CD4-positive, alpha-beta T cell treated with Interleukin-2 at 100 ng/mL for 4 hours (primary cell): ENCODE data around the gene GAK.

Experiments
- DNase-seq: peaks from one replicate; pipeline ENCODE4 v3.0.0-alpha.2; 2020; ENCODE audit warnings: low spot score

GAK gene

DNA sequence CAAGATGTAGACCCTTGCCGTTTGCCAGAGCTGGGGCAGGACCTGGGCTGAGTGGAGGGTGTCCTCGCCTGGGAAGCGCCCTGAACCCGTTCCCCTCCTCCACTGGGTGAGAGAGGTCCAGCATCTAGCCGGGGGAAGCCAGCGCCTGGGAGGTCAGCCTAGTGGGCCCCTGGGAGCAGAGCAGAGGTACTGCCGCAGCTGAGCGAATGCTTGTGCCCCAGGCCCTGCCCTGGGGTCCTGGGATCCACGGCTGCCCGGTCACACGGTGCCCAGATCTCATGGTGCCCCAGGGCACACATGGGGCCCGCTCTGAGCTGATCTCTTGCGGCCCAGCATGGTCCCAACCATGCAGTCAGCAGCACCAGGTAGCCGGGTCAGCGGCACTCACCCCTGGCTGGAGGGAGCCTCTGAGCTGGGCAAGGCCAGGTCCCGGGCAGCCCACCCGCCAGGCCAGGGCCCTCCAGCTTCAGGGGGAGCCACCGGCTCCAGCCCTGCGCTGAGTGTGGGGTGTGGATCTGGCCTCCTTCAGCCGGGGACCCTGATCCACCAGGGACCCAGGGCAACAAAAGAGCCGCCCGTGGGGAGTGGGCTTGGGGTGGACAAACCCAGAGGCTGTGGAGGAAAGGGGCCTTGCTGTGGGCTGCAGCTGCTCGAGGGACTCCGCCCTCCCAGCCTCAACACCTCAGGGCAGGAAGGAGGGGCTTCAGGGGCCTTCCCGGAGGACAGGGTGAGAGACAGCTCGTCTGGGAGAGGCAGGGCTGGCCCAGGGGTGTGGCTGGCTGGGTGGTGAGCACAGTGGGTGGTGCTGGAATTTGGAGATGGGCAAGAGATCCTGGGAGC is 102.1 kb downstream of the GAK start:
- no peak for DNase-seq

DNA sequence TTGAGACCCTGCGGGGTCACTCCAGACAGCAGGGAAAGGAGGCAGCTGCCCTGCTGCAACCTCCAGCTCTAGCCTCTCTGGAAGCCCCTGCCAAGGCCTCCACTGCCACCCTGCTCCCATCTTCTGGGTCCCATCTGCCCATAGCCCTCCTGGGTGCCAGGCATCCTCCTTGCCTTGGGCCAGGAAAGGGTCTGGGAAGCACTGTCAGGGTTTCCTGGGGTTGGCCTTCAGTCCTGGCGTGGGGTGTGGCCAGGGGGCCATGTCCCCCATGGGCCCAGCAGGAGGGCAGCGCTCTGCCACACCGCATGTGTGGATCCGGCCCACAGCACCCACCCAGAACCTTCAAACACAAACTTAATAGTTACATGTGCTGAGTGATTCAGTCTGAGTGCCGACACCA is 102.8 kb downstream of the GAK start:
- no peak for DNase-seq

DNA sequence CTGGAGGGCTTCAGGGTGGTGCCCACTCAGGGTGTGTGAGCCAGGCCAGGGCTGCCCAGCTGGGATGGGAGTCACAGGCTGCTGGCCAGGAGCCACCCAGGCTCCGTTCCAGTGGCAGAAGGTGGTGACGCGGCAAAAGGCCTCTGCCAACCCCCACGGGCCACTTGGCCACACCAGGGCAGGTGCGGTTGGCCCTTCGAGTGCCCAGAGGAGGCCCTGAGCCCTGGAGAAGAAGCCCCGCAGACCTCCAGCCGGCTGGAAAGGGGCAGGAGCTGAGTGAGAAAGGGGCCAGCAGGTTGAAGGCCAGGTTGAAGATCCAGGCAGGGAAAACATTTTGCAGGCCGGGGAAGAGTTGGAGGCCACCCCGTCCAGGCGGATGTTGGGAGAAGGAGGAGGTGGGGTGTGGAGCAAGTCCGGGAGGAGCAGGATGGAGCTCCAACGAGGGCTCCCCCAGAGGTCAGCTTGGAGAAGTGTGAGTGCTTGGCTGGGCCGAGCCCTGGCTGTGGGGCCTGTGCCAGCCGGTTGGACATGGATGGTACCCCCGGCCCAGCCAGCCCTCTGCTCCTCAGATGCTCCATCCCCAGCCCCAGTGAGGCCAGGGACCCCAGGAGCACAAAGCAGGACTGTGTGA is 103.4 kb downstream of the GAK start:
- no peak for DNase-seq

DNA sequence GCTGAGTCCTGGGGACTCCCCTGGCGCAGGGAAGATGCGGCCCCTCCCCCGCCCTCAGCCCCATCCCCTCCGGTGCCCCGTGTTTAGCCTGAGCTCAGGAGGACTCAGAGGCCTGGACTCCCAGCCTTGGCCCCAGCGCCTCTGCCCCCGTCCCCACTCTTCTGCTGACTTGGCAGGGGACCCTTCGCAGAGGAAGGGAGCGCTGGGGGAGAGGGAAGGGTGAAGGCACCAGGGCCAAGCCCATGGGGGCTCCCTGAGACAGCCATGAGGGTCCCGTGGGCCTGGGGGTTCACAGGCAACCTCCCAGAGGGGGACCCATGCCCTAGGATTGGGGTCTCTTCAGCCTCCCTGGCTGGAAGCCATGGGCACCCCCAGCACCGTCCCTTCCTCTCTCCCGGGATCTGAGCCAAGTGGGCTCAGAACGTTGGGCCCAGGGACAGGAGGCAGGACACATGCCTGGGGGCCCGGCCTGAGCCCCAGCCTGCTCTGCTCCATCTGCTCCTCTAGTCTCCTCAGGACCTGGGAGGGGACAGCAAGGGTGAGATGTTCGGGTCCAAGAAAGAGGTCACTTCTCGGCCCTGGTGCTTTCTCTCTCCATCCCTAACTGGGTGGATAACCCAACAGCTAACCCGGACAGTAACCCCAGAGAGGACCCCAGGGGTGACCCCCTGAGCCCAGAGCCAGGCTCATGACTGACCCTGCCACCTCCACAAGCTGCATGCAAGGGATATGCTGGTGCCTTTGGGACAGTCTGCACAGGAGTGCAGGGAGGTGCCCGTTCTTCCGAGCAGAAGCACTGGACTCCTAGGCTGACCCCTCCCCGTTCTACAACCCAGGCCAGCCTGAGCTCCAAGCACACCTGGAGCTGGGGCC is 104.7 kb downstream of the GAK start:
- no peak for DNase-seq

DNA sequence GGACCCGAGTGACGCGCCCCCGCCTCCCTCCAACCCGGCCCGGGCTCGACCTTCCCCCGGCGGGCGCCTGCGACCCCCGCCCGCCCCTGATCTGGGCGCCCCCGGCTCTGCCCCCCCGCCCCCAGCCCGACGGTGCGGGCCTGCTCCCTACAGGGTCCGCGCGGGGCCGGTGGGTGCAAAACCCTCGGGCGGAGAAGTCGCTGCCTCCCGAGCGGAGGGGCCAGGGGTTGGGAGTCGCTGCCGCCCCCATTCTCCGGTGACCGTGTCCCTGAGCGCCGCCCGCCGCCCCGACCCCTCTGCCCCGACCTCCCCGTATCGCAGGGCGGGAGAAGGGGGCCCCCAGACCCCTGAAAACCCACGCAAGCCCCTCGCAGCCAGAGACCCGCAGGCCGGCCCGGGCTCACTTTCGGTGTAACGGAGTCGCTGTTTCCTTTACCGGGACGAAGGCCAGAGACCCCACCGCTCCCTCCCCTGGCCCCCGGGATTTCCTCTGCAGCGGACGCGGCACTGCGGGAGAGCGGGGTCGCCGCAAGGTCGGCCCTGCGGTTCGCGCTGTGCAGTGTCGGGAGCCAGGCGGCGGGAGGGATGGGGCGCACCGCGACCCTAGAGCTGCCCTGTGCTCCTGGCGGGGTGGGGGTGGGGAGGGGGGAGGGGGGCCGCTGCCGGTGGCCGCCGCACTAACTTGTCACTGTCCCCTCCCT is 105.5 kb downstream of the GAK start:
- DNase-seq: no peak

DNA sequence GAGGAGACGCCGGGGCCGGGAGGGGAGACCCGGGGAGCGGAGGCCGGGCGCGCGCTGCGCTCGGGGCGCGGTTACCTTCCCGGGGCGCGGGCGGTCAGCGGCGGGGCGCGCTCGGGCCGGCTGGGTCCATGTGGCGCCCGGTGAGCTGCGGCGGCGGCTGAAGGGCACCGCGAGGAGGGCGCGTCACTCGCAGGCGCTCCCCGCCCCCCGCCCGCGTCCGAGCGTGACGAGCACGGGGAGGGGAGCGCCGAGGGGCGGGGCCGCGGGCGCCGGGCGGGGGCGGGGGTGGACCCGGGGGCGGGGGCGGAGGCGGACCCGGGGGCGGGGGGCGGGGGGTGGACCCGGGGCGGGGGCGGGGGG is 106.2 kb downstream of the GAK start, which contains the start of gene CPLX1:
Gene CPLX1 (minus strand): TSS at position 159 of the 360 bp plus-strand sequence. CDS start 1,607 bp downstream, outside the sequence.
- no peak for DNase-seq

DNA sequence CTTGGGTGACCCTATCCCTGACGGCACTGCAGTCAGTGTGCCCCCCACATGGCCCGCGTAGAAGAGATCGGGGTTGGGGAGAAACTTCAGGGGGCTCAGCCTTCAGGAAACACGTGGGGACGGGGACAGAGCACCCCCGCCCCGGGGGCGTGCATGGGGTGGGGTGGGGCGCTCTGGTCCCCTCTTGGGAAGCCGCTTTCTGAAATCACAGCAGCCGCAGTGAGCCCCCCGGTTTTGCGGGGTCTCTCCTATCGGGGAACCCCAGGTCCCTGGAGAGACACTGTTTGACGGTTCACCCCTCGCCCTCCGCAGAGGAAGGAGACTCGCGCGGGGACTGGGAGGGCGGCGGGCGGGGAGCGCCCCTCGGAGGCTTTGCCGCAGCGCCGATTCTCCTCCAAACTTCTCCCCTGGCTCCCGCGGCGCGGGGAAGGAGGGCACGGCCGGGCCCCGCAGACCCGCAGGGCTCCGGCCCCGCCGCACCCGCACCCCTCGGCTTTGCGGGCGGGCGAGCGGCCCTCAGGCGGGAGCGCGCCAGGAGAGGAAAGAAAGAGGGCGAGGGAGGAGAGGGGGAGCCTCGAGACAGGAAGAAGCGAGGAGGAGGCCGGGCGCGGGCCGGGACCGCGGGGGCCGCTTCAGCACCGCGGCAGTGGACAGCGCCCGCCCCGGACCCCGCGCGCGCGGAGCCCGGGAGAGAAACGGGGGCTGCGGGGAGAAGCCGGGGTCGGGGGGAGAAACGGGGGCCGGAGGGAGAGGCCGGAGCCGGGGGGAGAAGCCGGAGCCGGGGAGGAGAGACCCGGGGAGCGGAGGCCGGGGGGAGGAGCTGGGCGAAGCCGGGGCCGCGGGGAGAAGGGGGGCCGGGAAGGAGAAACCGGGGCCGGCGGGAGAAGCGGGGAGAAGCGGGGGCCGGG is 106.8 kb downstream of the GAK start:
- DNase-seq: no peak

DNA sequence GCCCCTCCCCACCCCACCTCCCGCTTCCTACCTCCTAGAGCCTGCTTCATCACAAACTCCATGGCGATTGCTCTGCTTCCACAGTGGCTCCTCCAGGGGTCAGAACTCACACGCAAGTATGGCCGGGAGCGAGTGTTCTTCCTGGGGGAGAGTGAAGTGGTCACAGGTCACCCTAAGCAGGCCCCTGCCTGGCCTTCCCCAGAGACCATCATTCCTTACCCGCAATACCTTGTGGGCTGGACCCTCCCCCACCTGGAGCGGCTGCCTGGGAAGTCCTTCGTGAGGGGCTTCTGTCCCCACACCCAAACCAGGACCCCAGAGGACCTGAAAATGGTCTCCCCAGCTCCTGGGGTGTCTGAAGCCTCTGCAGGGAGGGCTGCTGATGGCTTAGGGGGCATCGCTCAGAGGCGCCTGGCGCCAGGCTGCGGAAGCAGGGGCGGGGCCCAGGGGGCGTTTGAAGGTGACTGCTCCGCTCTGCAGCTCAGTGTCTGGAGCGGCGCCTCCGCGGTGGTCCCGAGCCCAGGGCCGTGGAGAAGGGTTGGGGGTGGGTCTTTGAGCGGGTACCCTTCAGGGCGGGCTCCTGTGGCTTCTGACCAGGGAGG is 107.6 kb downstream of the GAK start:
- no peak for DNase-seq

DNA sequence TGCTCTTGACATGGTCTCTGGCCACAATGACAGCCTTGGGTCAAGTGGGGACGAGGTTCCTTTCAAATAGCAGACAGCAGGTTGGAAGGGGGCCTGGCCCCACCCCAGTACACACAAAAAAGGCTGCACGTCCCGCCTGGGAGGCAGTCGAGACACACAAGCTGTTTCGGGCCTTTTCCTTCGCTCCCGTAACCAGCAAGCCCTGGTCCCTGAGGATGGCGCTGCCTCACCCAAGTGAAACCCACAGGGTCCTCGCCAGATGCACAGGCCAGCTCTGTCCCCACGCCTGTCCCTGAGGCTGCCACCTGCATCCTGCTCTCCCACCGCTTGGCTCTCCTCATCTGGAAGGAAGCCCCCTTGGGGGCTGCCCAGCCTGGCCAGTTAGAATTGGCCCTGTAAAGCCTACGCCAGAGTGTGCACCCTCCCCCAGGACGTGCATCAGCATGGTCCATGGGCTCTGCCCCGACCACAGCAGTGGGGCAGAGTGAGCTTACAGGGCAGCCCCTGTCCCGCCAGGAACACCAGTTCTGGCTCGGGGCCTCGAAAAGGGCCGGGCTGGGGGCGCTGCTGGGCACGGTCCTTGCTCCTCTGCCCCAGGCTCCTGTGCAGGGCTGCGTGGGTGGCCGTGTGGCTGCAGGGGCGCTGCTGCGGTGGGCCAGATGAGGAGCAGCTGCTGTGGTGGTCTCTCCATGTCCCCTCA is 108.2 kb downstream of the GAK start:
- DNase-seq: no peak

DNA sequence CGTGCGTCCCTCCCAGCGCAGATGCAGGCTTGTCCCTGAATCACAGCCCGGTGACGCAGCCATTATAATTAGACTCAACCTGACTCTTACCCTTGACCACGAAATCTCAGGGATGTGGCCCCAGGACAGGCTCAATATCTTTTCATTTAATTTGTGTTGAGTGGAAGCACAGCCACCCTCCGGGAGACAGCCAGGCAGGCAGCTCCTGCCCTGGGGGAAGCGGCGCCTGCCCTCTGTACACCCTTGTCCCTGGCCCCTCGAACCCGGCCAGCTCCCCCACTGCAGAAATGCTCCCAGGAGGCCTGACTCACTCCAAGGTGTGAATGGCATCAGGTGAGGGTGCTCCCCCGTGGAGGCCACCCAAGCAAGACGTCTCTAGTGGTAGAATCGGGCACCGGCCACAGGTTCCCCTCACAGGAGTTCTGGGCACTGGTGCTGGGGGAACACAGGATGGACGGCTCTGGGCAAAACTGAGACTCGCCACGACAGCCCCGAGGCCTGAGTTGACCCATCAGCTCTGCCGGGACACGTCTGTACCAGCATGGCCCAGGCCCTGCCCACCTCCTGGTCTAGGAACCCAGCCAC is 108.8 kb downstream of the GAK start:
- no peak for DNase-seq

DNA sequence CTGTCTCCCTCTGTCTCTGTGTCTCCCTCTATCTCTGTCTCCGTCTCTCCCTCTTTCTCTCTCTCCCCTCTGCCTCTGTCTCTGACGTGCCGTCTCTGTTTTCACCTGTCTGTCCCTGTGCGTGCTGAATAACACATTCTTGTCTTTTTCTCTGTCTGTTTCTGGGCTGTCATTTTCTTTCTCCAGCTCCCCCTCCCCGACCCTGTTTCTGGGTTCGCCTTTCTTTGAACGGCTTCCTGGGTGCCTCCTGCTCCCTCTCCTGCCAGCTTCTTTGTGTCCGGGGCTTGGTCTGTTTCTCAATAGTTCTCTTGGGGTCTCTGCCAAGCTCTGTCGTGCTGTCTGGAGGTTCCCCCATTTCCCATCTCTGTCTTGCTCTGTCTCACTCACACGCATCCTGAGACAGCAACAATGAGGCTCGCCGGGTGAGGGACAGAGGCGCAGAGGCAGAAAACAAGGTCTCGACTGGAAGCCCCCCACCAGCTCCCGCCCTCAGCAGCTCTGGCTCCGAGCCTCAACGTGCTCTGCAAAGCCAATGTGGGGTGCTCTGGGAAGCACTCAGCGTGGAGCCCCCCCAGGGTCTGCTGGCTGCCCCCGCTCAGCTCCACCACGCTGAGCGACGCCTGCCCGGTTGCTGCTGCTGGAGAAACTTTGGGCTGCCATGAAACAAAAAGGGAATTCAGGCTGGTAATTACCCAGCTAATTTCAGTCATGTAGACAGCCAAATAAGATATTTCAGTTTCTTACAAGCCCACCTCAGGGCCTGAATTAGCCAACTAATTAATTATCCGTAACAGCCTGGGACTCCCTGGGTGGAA is 109.5 kb downstream of the GAK start:
- DNase-seq: no peak

DNA sequence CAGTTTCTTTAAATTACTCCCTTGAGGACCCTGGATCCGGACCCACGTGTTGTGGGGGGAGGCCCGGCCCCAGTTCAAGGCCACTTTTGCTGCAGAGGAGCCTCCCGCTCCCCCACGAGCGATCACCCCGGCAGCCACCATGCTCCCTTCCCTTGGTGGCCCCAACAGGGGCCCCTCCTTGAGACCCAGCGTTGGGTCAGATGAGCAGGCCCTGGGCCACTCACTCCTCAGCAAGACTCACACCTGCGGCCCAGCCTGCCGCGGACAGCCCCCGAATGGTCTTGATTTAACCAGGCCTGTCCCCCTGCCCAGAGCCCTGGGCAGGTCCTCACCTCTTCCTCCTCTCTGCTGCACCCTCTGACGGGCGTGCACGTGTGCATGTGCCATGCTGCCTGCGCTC is 110.5 kb downstream of the GAK start:
- DNase-seq: no peak

DNA sequence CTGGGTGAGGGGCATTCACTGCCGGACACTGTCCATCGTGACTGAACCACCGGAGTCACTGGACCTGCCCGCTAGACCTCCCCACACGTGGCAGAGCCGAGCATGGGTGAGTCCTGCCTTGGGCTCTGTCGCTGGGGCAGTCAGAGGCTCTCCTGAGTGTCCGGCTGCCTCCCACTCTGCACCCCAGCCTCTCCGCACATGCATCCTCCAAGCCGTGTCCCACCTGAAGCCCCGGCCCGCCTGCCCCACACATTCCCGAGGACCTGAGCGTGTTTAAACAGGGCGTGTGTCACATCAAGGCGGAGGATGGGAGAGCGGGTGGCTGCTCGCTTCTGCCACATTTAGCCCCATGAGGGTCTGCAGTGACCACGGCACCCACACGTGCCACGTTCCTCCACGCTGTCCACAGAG is 110.9 kb downstream of the GAK start:
- DNase-seq: no peak

DNA sequence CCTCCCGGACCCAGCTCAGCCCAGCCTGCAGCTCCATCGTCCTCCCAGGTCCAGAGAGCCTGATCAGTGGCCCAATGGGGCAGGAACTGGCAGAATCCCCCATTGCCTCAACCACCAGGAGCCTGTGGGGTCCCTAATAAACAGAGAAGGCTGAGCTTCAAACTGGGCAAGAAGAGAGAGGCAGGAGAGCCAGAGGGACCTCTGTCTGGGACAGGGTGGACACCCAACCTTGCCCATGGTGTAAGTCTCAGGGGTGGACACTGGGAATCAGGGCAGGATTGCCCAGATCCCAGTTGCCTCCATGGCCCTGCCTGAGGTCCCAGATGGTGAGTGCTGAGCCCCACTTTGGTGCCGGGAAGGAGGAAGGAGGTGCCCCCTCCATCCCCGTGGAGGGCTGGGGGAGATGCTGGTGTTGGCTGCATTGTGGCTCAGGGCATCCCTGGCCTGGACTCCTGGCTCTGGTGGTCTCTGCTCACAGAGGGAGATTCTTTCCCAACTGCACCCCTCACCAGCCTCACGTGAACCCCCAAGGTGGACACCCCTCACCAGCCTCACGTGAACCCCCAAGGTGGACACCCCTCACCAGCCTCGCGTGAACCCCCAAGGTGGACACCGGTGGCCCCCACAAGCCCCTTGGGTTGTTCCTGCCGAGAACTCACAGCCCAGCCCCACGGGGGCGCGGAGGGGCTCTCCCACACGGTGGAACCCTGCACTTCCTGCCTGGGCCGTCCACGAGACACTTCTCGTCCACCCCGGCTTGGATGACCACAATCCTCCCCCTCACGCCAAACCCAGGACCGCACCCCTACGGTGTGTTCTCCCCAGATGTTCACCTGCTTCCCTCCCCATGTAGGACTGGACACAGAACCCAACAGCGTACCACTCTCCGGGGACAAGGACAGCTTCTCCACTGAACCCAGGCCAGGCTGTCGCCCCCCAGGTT is 111.6 kb downstream of the GAK start:
- DNase-seq: no peak

DNA sequence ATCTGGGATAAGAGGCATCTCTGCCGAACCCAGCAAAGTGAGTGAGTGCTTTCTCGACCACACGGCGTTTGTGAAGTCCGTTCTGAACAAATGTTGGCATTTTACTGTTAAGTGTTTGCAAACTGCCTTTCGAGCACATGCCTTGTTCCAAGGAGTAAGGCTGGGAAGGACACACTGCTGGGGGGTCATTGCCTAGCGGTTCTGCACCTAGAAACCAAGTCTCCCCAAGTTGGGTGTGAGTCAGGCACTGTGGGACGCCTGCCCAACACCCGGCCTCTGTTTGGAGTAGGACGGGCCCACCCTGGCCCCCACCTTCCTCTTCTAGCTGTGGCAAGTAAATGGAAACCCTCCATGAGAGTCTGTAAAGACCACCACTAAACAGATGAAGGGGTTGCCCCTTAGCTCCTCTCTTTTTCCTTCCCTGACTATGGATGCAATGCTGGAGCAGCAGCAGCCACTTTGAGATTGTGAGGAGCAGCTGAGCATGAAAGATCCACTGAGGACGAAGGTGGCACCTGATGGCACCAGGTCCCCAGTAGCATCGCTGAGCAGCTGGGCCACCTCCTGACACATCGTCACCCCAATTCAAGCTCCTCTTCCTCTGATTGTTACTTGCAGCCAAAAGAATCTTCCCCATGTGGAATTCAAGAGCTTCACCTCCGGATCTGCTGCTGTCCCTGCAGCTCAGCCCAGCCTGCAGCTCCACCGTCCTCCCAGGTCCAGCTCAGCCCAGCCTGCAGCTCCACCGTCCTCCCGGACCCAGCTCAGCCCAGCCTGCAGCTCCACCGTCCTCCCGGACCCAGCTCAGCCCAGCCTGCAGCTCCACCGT is 112.5 kb downstream of the GAK start:
- no peak for DNase-seq

DNA sequence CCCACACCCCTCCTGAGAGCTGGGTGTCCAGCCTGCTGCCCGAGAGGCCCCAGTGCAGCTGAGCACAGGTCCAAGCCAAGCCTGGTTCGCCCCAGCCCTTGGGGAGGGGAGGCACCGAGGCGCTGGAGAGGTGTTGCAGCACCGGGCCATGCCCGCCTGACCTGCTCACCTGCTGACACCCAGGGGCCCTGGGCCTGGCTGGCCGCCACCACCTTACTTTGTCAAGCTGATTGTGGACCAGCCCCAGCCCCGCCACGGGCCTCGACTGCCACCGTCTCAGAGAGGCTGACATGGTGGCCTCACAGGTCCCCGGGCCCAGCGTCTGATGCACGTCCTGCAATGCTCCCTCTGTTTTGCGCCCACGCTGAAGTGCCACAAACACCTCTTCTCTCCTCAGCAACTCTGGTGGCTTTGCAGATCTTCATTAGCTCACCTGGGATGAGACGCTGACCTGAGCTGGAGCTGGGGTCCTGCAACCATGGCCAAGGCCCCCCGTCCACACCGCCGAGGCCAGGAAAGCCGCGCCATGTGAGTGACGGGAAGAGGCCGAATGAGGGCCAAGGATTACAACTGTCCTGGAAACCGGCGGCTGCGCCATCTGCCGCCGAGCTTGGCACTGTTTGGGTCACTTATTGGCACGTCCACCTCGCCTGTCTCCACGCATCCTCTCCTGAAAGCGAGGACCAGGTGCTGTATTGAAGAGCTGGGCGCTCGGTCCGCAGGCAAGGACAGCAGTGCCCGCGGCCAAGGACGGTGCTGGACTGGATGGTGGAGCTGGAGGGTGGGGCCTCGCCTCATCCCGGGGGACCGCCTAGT is 113.8 kb downstream of the GAK start:
- DNase-seq: no peak
